Left ventricle myocardium inferior (tissue), 1 donor: ENCODE measurements around the gene NDUFB10. TPM values are rescaled to one million over a fixed set of nuclear protein-coding genes. Genes with fewer than 3 reads are reported as not detected.

Experiments used
- DNase-seq: peaks from one replicate; pipeline ENCODE4 v3.0.0-alpha.2; 2020
- H3K27ac ChIP-seq: fragments of 200-600 bp; replicated peaks from 2 replicates; pipeline ENCODE4 v1.8.0; 2021
- H3K27me3 ChIP-seq: fragments of 200-600 bp; 2 replicates; pipeline ENCODE4 v1.8.0; 2021; ENCODE audit warnings: low read depth
- H3K36me3 ChIP-seq: fragments of 200-600 bp; 2 replicates; pipeline ENCODE4 v1.8.0; 2021
- H3K4me1 ChIP-seq: fragments of 200-600 bp; 2 replicates; pipeline ENCODE4 v1.8.0; 2021
- H3K4me3 ChIP-seq: fragments of 200-600 bp; 2 replicates; pipeline ENCODE4 v1.8.0; 2021; ENCODE audit warnings: mild to moderate bottlenecking, moderate library complexity
- H3K9me3 ChIP-seq: fragments of 200-600 bp; replicated peaks from 2 replicates; pipeline ENCODE4 v1.8.0; 2021
- intact Hi-C: fragments of 100-400 bp; cut with micrococcal nuclease; formaldehyde crosslinking; loops from one replicate; pipeline ENCODE4 v1.11.0; 2022
- total RNA-seq: library from RNA; stranded (reverse); fragmentation: NEBNext Ultra II Directional; extraction: Animal tissue kit (Norgen Biotek cat#: 25700); gene quantifications from one replicate; pipeline ENCODE4 v1.2.1, GENCODE V29; 2021
- TF ChIP-seq, protein P1 (sequence below): fragments of 200-600 bp; IDR thresholded peaks from 2 replicates; pipeline ENCODE4 v1.8.0; 2021; ENCODE audit warnings: antibody characterized with exemption, mild to moderate bottlenecking, borderline replicate concordance
- donor health status: DM: no; HTN: yes; CAD: no; lungs with severe emphysema.

NDUFB10 gene
- total RNA-seq, 1 donor from 2014 or later, result 601 TPM

DNA sequence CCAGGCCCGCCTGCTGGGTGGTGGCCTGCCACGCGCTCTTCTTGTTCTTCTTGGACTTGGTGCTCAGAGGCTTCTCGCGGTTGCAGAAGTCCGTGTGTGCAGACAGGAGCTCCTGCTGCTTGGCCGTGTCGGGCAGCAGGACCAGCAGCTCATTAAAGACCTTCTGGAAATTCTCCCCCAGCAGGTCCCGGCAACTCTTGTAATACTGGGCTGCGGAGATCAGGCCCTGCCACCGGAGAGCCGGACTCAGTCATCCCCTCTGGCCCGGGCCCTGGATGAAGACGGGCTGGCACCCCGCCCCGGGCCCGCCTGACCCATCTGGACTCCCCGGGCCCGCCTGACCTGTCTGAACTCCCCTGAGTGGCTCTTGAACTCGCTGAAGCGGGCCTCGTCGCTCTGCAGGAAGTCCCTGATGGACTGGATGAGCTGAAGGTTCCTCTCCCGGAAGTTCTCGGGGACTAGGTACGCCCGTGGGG lies 39.1 kb downstream of the NDUFB10 start:
- Histone ChIP-seq H3K27me3 (no peaks in the 10 kb centered on the region), H3K36me3 (peaks cover 64% of the 10 kb centered on the region), H3K9me3 (no peaks in the 10 kb centered on the region), H3K4me1 (peaks cover 4% of the 10 kb centered on the region), H3K27ac (no peak overlapping the region), H3K4me3 (no peak overlapping the region)
- intact Hi-C loops, result no loop called here
- TF ChIP-seq, protein P1, sequence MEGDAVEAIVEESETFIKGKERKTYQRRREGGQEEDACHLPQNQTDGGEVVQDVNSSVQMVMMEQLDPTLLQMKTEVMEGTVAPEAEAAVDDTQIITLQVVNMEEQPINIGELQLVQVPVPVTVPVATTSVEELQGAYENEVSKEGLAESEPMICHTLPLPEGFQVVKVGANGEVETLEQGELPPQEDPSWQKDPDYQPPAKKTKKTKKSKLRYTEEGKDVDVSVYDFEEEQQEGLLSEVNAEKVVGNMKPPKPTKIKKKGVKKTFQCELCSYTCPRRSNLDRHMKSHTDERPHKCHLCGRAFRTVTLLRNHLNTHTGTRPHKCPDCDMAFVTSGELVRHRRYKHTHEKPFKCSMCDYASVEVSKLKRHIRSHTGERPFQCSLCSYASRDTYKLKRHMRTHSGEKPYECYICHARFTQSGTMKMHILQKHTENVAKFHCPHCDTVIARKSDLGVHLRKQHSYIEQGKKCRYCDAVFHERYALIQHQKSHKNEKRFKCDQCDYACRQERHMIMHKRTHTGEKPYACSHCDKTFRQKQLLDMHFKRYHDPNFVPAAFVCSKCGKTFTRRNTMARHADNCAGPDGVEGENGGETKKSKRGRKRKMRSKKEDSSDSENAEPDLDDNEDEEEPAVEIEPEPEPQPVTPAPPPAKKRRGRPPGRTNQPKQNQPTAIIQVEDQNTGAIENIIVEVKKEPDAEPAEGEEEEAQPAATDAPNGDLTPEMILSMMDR, result no peak
- DNase-seq, result no peak

DNA sequence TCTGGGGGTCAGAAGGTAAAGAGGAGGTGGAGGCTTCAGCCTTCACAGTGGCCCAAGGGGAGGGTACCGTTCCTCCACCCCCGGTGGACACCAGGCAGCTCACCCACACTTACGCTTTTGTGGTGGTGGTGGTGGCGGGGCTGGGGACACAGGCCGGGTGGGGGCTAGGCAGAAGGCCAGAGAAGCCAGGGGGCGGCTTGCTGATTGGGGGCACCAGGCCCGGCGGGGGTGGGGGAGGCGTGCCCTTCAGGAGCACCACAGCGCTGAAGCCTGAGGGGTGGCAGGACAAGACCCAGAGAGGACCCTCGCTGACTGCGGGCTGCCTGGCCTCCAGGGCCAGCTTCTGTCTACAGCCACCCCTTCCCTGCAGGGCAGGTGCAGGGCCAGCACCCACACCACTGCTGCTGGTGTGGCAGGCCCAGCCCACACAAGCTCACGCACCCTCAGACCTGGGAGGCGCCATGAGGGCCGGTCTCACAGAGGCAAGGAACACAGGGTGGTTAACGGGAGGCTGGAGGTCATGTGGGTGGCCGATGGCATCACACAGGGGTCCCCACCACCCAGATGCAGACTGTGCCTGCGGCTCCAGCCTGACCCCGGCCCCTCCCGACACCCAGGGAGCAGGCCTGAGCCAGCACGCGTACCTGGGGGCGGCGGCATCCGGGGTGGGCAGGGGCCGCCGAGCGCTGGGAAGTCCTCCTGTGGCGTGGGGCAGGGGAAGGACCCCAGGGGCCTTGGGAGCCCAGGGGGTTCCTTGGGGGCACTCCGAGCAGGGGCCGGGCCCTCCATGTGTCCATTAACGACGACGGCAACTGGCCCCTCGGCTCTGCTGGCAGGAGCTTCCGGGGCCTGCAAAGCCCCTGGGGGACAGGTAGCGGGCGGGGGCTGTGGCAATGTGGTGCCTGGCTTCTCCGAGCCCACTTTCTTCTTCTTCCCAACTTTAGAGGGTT lies 39.8 kb downstream of the NDUFB10 start:
- Histone ChIP-seq H3K36me3 (peaks cover 65% of the 10 kb centered on the region), H3K27me3 (no peaks in the 10 kb centered on the region), H3K4me1 (peaks cover 11% of the 10 kb centered on the region), H3K4me3 (no peak overlapping the region), H3K9me3 (no peaks in the 10 kb centered on the region), H3K27ac (no peak overlapping the region)
- TF ChIP-seq, protein P1, result no peak
- no peak for DNase-seq
- intact Hi-C loops, result no loop called here

DNA sequence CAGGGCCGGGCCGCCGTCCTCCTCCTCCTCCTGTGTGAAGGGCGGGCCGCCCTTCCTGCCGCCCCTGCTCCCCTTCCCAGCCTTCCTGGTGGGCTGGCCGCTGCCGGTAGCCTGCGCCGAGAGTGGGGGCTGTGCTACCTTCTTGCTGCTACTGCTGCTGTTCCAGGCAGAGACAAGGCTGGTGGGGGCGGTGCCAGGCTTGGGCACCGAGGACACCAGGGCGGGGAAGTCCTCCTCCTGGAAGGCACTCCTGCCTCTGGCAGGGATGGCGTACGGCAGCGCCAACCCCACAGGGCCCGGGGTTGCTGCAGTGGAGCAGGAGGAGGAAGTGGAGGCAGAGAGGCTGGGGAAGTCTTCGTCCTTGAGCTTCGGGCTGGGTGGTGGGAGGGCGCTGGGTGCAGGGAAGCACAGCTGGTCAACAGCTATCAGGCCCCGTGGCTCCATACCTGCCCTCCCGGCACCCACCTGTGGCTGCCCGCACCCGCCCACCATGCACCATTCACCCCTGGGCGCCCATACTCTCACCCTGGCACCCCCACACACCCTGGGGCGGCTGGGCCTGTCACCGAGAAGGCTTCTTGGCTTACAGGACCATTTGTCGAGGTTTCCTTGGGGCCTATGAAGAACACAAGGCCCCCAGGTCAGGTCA lies 40.7 kb downstream of the NDUFB10 start:
- Histone ChIP-seq H3K9me3 (no peaks in the 10 kb centered on the region), H3K27ac (no peak overlapping the region), H3K36me3 (peaks cover 65% of the 10 kb centered on the region), H3K27me3 (no peaks in the 10 kb centered on the region), H3K4me3 (no peak overlapping the region), H3K4me1 (peaks cover 20% of the 10 kb centered on the region)
- DNase-seq, result no peak
- TF ChIP-seq, protein P1, result no peak
- intact Hi-C loops, result no loop called here

DNA sequence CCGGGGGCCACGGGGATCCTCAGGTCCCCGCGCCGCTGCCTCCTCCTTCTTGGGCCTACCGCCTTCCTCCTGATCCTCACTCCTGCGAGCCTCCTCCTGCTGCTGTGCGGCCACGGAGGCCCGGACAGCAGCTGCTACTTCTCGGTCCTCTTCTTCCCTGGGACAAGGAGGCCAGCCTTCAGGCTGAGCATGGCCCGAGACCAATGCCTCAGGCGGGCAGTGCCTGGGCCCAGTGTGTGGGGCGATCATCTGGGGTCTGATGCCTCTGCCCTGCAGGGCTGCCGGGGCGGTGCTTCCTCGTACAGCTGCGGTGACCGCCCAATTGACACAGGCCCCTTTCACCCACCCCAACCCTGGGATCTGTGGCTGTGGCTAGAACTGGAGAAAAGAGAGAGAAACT lies 41.7 kb downstream of the NDUFB10 start:
- Histone ChIP-seq H3K36me3 (peaks cover 65% of the 10 kb centered on the region), H3K4me3 (no peak overlapping the region), H3K9me3 (no peaks in the 10 kb centered on the region), H3K27ac (no peak overlapping the region), H3K27me3 (no peaks in the 10 kb centered on the region), H3K4me1 (peaks cover 31% of the 10 kb centered on the region)
- DNase-seq, result no peak
- TF ChIP-seq, protein P1, result no peak
- intact Hi-C loops, result no loop called here

GRCh38 chr16:2001456-2002355 lies 42.4 kb downstream of the NDUFB10 start:
- H3K36me3 ChIP-seq, result peaks cover 64% of the 10 kb centered on the region
- DNase-seq, result no peak
- no peaks in the 10 kb centered on the region for H3K27me3 ChIP-seq
- no peak overlapping the region for H3K4me3 ChIP-seq
- H3K4me1 ChIP-seq, result peaks cover 37% of the 10 kb centered on the region
- intact Hi-C loops, result no loop called here
- TF ChIP-seq, protein P1, result no peak
- no peak overlapping the region for H3K27ac ChIP-seq
- H3K9me3 ChIP-seq, result no peaks in the 10 kb centered on the region
